NCI-H748 treated with DMSO at 0.1 percent for 48 hours (cell line): Measurements from ENCODE around the gene VDAC1.

Source experiments
- DNase-seq: peaks from one replicate; lab custom pipeline; 2025; lab: John Stamatoyannopoulos, UW

VDAC1 gene

DNA sequence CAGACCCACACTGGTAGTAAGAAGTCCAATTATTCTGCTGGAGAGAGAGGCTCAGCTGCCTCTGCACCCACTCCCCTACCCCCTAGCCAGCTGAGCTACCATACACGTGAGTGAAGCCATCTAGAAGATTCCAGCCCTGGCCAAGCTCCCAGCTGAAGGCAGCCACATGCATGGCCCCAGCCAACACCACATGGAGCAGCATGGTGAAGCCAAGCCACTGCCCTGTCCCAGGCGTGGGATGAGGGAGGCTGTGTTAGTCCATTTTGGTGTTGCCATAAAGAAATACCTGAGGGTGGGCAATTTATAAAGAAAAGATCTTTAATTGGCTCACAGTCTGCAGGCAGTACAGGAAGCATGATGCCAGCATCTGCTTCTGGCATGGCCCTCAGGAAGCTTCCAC lies 20.0 kb upstream of the VDAC1 start:
- DNase-seq: no peak

DNA sequence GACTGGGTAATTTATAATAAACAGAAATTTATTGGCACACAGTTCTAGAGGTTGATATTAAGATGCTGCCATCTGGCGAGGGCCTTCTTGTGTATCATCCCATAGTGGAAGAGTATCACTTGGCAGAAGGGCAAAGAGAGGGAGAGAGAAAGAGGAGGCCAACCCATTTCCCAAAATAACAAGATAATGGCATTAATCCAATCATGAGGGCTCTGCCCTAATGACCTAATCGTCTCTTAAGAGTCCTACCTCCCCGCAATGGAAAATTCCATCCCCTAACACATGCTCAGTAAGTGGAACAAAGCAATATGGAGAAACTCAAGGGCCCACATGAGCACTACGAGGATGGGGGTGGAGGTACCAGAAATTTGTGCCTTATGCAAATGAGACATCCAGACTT lies 17.6 kb upstream of the VDAC1 start:
- DNase-seq: no peak

DNA sequence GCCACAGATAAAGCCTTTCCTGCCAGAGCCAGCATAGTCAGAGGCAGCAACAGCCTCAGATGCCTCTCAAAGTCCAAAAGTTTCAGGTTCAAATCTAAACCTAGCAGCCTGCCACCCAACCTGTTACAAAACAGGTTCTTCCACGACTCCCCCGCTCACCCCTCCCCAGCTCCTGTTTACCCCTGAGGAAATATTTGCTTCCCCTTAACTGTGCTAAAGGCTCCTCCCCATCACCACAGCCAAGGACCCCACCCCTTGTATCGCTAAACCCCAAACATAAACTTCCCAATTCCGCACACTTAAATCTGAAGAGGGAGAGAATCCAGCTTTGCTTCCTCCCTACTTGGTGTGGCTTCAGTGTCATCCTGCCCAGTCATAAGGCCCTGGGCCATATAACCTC lies 15.4 kb upstream of the VDAC1 start:
- no peak for DNase-seq

DNA sequence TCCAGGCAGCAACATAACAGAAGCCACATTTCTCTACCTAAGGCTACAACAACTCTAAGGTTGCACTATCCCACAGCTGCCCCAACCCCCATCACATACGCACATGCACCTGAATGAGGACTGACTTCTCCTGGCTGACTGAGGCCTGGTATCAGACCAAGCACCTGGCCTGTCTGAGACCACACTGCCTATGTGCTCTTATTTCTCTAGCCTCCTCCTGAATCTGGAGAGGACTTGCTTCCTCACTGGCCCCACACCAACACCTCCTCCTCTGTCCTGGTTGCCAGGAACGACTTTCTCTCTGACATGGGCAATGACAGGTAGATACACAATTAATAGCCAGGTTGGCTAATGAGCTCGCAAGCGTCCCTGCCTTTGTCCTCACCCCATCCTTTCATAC lies 14.9 kb upstream of the VDAC1 start:
- no peak for DNase-seq

DNA sequence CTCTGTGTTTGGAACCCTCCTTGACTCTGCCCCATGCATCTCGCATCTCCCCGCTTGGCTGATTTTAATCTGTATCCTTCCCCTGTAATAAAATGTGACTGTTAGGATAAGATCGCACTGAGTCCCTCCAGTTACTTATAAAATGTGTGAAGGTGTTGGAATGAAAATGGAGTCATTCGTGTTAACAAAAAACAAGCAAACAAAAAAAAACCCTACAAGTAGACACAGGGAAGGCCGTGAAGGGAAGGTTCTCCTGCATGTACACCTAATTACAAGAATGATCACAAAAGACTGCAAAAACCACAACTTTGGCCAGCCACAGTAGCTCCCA lies 14.2 kb upstream of the VDAC1 start:
- DNase-seq: no peak

DNA sequence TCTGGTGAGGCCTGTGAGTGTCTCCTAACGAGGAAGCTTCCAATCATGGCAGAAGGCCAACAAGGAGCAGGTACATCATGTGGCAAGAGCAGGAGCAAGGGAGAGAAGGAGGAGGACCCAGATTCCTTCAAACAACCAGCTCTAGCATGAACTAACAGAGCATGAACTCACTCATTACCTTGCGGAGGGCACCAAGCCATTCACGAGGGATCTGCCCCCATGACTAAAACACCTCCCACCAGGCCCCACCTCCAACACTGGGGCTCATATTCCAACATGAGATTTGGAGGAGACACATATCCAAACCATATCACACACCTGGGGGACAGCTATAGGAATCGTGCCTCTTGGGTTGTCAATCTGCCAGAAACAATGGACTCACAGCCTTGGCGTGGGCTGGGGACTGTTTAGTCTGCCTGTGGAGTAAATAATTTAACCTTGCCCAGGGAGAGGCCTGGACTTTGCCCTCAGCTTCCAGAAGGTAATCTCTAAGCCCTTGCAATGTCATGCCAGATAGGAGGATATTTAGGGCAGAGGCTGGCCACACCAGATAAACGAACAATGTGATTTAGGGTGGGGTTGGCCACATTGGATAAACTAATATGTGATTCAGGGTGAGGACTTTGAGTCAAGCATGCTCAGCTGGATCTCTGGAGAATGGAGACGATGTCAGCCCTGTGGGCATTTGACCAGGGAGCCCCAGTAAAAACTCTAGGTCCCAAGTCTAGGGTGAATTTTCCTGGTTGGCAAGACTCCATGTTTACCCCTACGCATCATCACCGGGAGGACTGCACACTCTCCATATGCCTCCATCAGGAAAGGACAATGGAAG lies 13.6 kb upstream of the VDAC1 start:
- no peak for DNase-seq

DNA sequence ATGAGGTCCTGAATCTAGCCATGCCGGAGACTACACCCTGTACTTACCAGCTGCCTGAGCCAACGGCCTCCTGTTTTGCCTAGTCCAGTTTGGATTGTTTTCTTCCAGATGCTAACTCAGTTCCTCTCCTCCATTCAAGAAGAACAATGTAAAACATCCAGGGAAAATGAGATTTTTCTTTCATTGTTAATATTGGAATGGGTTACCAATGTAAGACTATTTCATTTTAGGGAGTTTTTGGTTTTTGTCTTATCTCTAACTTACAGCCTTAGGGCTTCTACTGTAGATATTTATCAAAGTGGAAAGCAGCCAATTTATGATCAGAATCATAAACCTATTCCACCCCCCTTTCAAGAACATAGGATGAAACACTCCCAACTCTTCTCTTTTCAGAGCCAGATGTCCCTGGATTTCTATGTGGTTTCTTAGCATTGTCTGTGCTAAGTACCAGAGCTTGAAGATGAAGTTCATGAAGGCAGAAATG lies 3.5 kb upstream of the VDAC1 start:
- DNase-seq: no peak

DNA sequence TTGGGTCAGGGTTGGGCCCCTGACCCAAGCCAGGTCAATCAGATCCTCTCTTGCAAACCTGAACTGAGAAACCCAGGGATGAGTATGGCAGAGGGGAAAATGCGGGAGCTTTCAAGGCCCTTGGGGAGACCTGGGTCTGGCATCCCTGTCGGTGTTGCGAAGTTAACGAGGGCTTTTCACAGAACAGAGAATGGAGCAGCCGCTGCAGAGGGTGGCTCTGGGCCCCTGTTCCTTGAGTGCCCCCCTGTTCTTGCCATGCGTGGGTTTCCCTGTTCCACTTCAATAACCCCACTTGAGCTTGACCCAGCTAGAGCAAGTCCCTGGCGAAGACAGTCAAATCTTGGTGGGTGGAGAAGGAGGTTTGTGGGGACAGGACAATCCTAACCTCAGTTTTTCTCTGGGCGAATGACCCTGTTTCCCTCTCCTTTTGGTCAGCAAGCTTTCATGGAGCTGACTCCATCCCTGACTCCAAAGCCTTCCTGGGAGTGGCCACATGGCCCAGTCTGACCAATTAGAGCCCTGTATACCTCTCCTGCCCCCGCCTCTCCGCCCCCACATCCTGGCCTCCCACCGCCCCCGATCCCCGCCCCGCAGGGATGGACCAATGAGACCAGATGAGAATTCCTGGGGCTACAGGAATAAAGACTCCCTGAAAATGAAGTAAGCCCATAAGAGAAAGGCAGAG lies 2.9 kb upstream of the VDAC1 start:
- DNase-seq: no peak

DNA sequence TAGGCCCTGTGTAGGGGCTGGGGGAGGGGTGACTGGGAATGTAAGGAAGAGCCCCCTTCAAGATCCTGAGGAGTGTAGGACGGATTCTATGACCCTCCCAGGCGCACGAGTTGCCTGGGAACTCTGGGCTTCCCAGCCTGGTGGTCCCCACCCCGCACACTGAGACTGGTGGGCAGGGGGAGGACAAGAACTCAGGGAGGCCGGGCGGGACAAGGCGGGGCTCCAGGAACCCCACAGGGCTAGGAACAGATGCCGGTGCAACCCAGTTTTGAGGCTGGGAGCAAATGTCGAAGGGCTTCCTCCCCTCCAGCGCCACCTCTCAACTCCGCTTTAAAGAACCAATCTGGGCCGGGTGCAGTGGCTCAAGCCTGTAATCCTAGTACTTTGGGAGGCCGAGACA lies 1.3 kb upstream of the VDAC1 start:
- DNase-seq: no peak

DNA sequence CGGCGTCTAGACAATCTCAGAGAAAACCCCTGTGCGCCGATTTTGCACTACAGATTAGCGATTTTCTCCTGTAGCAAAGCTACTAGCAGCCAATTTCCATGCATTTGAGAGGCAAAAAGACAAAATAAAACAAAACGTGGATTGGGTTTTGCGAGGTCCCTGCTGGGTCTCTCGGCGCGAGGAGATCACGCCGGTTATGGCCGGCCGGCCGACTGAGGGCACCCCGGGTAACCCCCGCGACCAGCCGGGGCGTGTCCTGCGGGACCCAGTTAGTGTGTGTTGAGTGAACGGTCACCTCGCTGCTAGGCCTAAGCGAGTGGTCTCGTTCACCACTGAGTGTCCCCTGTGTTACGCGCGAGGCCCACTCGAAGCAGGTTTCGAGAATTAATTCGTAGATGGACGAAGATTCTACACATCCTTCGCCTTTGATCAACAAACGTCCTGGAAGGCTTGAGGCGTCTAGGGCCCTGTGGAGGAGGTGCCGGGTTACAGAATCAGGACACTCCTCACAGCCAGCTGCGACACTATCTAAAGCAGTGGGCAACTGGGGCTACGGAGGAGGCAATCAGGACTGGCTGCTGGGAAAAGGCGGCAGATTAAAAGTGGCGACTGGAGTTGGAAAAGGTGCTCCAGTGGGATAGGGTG lies 764 bp upstream of the VDAC1 start:
- DNase-seq: no peak

DNA sequence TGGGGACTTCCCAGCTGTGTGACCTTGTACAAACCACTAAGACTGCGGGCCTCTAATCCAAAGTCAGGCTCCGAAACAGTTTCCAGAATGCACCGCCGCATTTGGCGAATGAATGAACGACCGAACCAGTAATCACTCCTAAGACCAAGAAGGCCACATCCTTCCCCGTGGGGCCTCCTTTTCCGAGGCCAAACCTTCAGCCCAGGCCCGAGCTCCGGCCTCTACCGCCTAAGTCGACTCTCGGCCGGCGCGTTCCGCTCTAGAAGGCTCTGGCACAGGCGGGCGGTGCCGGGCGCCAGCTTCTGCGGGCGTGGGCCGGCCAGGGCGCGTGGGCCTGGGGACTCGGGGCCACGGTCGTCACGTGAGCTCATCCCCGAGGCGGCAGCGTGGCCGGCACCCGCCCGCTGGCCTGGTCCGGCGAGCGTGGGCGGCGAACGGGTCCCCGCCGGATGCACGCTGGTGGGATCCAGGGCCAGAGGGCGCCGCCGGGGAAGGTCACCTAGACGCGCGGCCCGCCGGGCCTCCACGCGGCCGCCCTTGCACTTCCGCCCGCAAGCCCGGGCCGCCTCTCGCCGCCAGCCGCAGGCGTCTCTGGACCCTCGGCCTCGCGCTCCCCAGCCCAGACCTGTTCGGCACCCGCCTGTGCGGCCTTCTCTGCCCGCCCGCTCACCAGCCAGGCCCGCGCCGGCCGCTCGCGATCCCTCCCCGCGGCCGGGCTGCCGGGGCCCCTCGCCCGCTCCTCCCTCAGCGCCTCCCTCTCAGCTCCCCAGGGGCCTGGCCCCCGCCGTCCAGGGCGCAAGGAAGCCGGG lies 754 bp downstream of the VDAC1 start:
- DNase-seq: no peak

DNA sequence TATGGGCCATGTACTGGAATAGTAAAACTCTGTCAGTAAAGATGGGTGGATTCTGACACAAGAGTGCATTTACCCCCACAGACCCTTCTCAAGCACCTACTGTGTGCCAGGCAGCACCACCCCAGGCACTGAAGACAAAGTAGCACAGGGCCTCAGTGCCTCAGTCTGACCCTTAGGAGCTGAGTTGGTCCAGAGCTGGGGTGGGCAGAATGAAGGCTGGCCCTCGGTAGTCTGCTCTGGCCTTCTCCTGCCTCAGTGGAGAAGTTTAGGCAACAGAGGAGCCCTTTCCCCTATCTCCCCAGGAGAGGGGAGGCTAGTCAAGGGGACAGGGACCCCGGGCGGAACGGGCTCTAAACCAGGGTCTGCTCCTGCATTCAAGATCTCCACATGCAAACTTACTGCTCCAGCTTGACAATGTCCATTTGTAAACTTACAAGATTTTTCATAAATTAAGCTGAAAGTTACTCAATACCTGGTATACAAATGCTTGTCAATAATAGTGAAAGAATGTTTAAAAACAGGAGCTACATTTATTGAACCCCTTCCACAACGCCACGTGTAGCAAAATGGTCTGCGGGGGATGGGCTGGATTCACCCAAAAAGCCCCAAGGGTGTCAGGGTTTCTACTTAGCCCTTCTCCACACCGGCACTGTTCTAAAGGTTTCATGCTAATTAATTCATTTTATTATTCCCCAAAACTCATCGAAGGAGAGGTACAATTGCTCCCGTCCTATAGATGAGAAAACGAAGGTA lies 1.5 kb downstream of the VDAC1 start:
- DNase-seq: no peak

DNA sequence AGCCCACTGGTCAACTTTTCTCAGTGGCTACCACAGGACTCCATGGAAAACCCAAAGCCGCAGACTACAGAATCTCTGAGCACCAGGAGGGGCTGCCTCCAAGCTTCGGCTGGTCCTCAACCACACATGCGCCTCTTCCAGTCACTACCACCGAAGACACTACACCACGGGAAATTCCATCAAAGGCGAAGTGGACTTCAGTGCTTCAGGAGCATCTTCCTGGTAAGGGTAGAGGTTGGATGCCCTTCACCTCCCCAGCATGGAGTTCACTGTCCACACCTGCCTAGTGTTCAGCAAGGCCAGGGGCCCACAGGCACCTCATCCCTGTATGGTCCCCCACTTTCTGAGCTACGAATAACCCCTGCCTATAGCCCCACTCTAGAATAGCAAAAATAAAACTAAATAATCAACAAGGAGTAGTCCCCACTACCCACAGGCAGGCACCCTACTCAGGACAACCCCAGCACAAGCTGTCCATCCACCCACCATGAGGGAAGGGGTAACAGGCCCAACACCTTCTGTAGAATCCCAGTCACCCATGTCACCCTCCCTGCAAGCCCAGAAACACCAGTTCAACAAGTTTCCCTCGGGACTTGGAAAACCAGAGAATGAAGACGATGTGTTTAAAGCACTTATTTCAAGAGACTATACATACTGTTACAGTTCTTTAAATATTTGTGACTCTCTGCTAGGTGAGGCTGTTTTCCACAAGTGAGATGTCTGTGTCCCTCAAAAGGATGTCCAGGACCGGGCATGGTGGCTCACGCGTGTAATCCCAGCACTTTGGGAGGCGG lies 2.6 kb downstream of the VDAC1 start:
- no peak for DNase-seq

DNA sequence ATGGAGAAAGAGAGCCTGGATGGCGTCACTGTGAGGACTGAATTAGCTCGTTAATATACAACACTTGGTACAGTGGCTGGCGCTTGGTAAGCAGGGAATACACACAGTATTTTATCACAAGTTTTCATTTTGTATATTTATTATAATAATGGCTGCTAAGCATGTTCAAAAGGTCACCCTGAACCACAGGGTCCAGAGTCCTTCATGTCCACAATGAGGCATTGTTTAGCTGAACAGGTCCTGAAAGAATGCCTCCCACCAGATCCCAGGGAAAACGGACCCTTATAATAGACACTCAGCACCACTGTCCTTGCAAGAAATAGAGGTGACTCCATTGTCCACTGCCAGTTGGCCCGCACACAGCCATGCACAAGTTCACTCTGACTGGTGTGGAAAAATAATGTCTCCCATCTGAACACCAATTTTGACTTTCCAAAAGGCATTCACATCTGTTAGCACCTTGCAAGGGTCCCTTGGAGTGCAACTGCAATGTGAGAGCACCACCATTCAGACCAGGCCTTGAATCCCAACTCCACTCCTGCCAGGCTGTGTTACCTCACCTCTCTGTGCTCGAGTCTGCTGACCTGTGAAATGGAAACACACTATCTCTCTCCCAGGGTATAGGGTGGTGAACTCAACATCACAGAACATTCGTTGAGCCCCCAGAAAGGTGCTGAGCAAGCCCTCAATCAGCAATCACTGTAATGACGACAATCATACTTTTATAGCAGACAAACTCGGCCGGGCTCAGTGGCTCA lies 3.9 kb downstream of the VDAC1 start:
- no peak for DNase-seq

DNA sequence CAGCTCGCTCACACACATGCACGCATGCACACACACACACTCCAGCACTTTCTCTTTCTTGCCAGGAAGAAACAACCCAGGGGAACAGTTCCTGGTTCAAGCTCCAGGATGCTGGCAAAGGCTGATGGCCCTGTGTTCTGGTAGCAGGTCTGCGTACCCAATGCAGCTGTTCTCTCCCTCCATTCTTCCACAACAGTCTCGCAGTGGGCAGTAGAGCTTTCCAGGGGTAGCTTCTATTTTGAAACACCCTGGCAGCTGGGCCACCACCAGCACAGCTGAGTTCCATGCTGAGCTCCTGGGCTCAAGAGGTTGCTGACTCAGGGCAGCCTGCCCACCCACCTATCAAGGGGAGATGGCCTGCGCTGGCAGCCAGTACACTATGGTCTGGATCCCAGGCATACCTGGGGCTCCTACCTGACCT lies 4.7 kb downstream of the VDAC1 start:
- DNase-seq: no peak

DNA sequence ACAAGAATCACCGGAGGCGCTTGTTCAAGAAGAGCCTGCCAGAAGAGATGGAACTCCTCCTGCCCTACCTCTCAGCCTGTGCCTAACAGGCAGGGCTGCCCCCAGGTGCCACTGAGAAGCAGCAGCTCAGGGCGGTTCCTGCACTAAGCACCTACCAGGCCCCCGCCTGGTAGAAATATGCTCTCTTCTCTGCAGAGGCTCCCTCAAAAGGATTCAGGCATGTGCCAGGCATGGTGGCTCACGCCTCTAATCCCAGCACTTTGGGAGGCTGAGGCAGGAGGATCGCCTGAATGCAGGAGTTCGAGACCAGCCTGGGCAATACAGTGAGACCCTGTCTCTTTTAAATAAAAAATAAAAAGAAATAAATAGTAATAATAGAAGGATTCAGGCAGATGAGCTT lies 6.0 kb downstream of the VDAC1 start:
- no peak for DNase-seq

DNA sequence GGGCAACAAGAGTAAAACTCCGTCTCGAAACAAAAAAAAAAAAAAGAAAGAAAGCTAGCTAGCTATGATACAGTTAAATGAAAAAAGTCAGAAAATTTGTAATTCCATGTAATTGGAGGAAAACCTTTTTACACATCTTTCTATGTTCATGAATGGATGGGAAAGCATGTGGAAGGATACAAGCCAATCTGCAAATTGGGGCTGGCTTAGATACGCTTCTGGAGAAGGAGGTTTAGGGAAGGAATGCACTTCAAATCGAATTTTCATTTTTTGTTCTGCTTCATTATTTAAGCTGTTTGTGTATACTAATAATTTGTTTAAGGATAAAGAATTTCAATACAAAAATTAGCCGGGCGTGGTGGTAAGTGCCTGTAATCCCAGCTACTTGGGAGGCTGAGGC lies 6.7 kb downstream of the VDAC1 start:
- DNase-seq: no peak

DNA sequence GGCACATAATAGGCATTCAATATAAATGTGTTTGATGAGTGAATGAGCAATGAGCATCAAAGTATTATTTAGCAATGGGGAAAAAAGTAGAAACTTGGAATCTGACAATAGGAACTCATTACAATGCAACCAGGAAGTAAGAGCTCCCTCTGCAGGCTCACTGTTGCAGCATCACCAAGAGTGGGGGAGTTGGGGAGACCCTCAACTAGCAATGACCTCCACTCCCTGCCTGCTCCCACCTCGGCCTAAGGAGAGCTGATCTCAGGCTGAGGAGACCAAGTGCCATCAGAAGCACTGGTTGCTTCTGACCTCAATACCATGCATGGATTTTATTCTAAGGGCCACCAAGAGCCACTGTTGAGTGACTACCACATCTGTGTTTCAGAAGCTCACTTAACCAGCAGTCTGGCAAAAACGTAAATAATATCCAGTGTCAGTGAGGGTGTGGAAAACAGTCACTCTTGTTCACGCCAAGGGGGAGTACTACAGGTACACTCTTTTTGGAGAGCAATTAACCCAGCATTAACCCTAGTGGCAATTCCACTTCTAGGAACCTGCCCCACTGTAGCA lies 8.0 kb downstream of the VDAC1 start:
- DNase-seq: no peak

DNA sequence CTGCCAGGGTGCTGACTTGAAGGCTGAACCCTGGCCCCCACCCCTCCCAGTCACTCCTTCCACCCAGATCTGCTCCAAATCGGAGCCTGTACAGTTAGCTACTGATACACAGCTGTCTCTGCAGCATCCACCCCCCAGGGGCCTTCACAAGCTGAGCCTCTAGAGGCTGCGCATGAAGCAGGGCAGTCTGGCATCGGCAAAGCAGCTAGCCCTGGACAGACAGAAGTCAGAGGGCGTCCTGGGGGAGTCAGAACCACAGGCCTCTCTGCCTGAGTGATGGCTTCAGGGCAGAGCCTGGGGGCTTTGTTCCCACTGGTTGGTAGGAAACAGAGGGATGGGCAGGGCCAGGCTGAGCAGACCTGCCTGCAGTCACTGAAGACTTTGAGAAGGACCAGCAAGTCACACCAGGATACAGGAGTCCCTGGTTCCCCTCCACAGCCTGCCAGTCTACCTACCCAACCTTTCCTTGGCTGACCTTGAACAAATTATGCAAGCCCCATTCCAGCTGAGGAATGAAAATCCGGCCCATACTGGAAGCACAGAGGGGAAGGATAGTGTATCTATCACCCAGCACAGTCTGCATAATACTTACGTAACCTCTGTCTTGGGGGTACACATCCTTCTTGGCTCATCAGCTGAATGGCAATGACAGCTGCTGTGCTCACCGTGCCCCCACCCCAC lies 8.8 kb downstream of the VDAC1 start:
- no peak for DNase-seq
